ENCODE data around the gene MIGA2.
"Not testable (repeated sequence)": the region's sequence is repeated elsewhere in the genome, so short reads cannot be mapped to it uniquely, and the experiment has no call there.

Gene MIGA2

GRCh38 chr9:129011761-129012181 is 24.7 kb upstream of the MIGA2 start:
- no peak for DNase-seq (ENCODE audit: low read depth in 2 of 2)

GRCh38 chr9:129012343-129012742 is 24.1 kb upstream of the MIGA2 start:
- no peak for DNase-seq (ENCODE audit: low read depth in 2 of 2)

- DNase-seq (ENCODE audit: low read depth in 2 of 2): no peak
Measured at GRCh38 chr9:129012893-129013448, 23.5 kb upstream of the MIGA2 start.

GRCh38 chr9:129013674-129014073 is 22.8 kb upstream of the MIGA2 start:
- DNase-seq (ENCODE audit: low read depth in 2 of 2): no peak

- DNase-seq (ENCODE audit: low read depth in 2 of 2): no peak
Measured at GRCh38 chr9:129014124-129014523, 22.3 kb upstream of the MIGA2 start.

GRCh38 chr9:129014608-129015007 is 21.8 kb upstream of the MIGA2 start:
- DNase-seq (ENCODE audit: low read depth in 2 of 2): no peak

GRCh38 chr9:129021091-129021490 is 15.3 kb upstream of the MIGA2 start:
- DNase-seq (ENCODE audit: low read depth in 2 of 2): no peak

- DNase-seq (ENCODE audit: low read depth in 2 of 2): no peak
Measured at GRCh38 chr9:129022037-129022436, 14.4 kb upstream of the MIGA2 start.

GRCh38 chr9:129023036-129023907 is 13.2 kb upstream of the MIGA2 start:
- no peak for DNase-seq (ENCODE audit: low read depth in 2 of 2)

- no peak for DNase-seq (ENCODE audit: low read depth in 2 of 2)
Measured at GRCh38 chr9:129023908-129024233, 12.6 kb upstream of the MIGA2 start.

- no peak for DNase-seq (ENCODE audit: low read depth in 2 of 2)
Measured at GRCh38 chr9:129026442-129027223, 9.8 kb upstream of the MIGA2 start.

- no peak for DNase-seq (ENCODE audit: low read depth in 2 of 2)
Measured at GRCh38 chr9:129027224-129027684, 9.2 kb upstream of the MIGA2 start.

GRCh38 chr9:129027685-129028191 is 8.7 kb upstream of the MIGA2 start:
- peak in 1 of 2 donors; percentile 56 for DNase-seq (ENCODE audit: low read depth in 2 of 2)

GRCh38 chr9:129028192-129028966 is 8.0 kb upstream of the MIGA2 start, which contains the start of gene SH3GLB2:
SH3GLB2 (minus strand) TSS chr9:129028331; CDS start chr9:129028154, 177 bp downstream.
- DNase-seq (ENCODE audit: low read depth in 2 of 2): peak; percentile 93 to 94

- DNase-seq (ENCODE audit: low read depth in 2 of 2): no peak
Measured at GRCh38 chr9:129030191-129030590, 6.2 kb upstream of the MIGA2 start.

GRCh38 chr9:129031514-129031913 is 4.9 kb upstream of the MIGA2 start:
- DNase-seq (ENCODE audit: low read depth in 2 of 2): no peak

GRCh38 chr9:129032541-129033159 is 3.8 kb upstream of the MIGA2 start:
- no peak for DNase-seq (ENCODE audit: low read depth in 2 of 2)

- no peak for DNase-seq (ENCODE audit: low read depth in 2 of 2)
Measured at GRCh38 chr9:129033216-129033615, 3.2 kb upstream of the MIGA2 start.

GRCh38 chr9:129035838-129036237 is 588 bp upstream of the MIGA2 start:
- DNase-seq (ENCODE audit: low read depth in 2 of 2): not testable (repeated sequence)

- DNase-seq (ENCODE audit: low read depth in 2 of 2): no peak
Measured at GRCh38 chr9:129036923-129037766, 719 bp downstream of the MIGA2 start.
